NCI-H1092 (cell line): ENCODE measurements around the gene LRTM2.
A peak's percentile ranks its signal among the peaks of the same experiment; 100 is the strongest.

Experiments
- DNase-seq: peaks from one replicate; lab custom pipeline; 2025; lab: John Stamatoyannopoulos, UW

LRTM2 gene

GRCh38 chr12:1797991-1798640 is 22.2 kb upstream of the LRTM2 start:
- no peak for DNase-seq

- no peak for DNase-seq
Observed at GRCh38 chr12:1798641-1799020, 21.7 kb upstream of the LRTM2 start.

- no peak for DNase-seq
Observed at GRCh38 chr12:1799051-1799881, 21.1 kb upstream of the LRTM2 start.

- no peak for DNase-seq
Observed at GRCh38 chr12:1799882-1800400, 20.4 kb upstream of the LRTM2 start.

GRCh38 chr12:1800401-1801302 is 19.7 kb upstream of the LRTM2 start:
- DNase-seq = peak; percentile 57

- DNase-seq = no peak
Observed at GRCh38 chr12:1801303-1801975, 18.9 kb upstream of the LRTM2 start.

GRCh38 chr12:1803736-1804135 is 16.6 kb upstream of the LRTM2 start:
- DNase-seq = no peak

- DNase-seq = peak; percentile 80
Observed at GRCh38 chr12:1804545-1805332, 15.6 kb upstream of the LRTM2 start.

GRCh38 chr12:1805441-1806081 is 14.8 kb upstream of the LRTM2 start:
- no peak for DNase-seq

GRCh38 chr12:1806301-1807086 is 13.9 kb upstream of the LRTM2 start:
- DNase-seq = no peak

GRCh38 chr12:1807087-1807860 is 13.1 kb upstream of the LRTM2 start:
- DNase-seq = no peak

GRCh38 chr12:1808036-1808797 is 12.1 kb upstream of the LRTM2 start:
- DNase-seq = no peak

- no peak for DNase-seq
Observed at GRCh38 chr12:1808798-1809480, 11.4 kb upstream of the LRTM2 start.

GRCh38 chr12:1809591-1810190 is 10.7 kb upstream of the LRTM2 start:
- no peak for DNase-seq

- DNase-seq = no peak
Observed at GRCh38 chr12:1810201-1810930, 10.0 kb upstream of the LRTM2 start.

- no peak for DNase-seq
Observed at GRCh38 chr12:1810931-1811280, 9.5 kb upstream of the LRTM2 start.
